ENCODE data around the gene USP16. TPM values are rescaled to one million over a fixed set of nuclear protein-coding genes. Genes with fewer than 3 reads are reported as not detected.

The USP16 gene
- total RNA-seq, 1 donor from 2014 or later: 25.5 TPM

GRCh38 chr21:29033871-29034270, 9.4 kb downstream of the USP16 start:
- no peak for DNase-seq

GRCh38 chr21:29034678-29035077, 10.2 kb downstream of the USP16 start:
- no peak for DNase-seq

- DNase-seq: no peak
Measured at GRCh38 chr21:29052224-29052623, 27.8 kb downstream of the USP16 start.

GRCh38 chr21:29053011-29053553, 28.6 kb downstream of the USP16 start:
- no peak for DNase-seq

GRCh38 chr21:29053656-29054055, 29.2 kb downstream of the USP16 start:
- DNase-seq: no peak

GRCh38 chr21:29055080-29055479, 30.6 kb downstream of the USP16 start:
- no peak for DNase-seq

GRCh38 chr21:29056005-29056404, 31.5 kb downstream of the USP16 start:
- no peak for DNase-seq

- DNase-seq: no peak
Measured at GRCh38 chr21:29056538-29057050, 32.1 kb downstream of the USP16 start.

- DNase-seq: no peak
Measured at GRCh38 chr21:29064850-29065481, 40.5 kb downstream of the USP16 start.

- DNase-seq: peak; percentile 58
Measured at GRCh38 chr21:29072873-29073221, 48.4 kb downstream of the USP16 start.

- DNase-seq: peak; percentile 100
Measured at GRCh38 chr21:29073222-29074006, 48.9 kb downstream of the USP16 start, which contains the start of gene CCT8. Gene CCT8, minus strand, starts transcription at chr21:29073648. Its CDS starts 58 bp downstream, at chr21:29073590.

- DNase-seq: no peak
Measured at GRCh38 chr21:29074007-29074376, 49.5 kb downstream of the USP16 start.

GRCh38 chr21:29074783-29075182, 50.3 kb downstream of the USP16 start:
- DNase-seq: no peak

- no peak for DNase-seq
Measured at GRCh38 chr21:29075706-29076466, 51.4 kb downstream of the USP16 start.

- DNase-seq: peak; percentile 44
Measured at GRCh38 chr21:29076731-29077640, 52.5 kb downstream of the USP16 start.

- DNase-seq: peak; percentile 55
Measured at GRCh38 chr21:29077651-29078090, 53.2 kb downstream of the USP16 start.

- peak; percentile 33 for DNase-seq
Measured at GRCh38 chr21:29078869-29079767, 54.6 kb downstream of the USP16 start.

GRCh38 chr21:29080454-29080941, 56.0 kb downstream of the USP16 start:
- peak; percentile 67 for DNase-seq

GRCh38 chr21:29082046-29082815, 57.8 kb downstream of the USP16 start:
- no peak for DNase-seq

- no peak for DNase-seq
Measured at GRCh38 chr21:29083306-29083705, 58.8 kb downstream of the USP16 start.

Measured in dermis blood vessel endothelial cell (primary cell).